NCI-H82 treated with DMSO at 0.1 percent for 48 hours (cell line): ENCODE results near the gene FOXC2.

Source experiments
- DNase-seq: peaks from one replicate; lab custom pipeline; 2025; ENCODE audit not compliant: unreplicated experiment; lab: John Stamatoyannopoulos, UW

Gene FOXC2

DNA sequence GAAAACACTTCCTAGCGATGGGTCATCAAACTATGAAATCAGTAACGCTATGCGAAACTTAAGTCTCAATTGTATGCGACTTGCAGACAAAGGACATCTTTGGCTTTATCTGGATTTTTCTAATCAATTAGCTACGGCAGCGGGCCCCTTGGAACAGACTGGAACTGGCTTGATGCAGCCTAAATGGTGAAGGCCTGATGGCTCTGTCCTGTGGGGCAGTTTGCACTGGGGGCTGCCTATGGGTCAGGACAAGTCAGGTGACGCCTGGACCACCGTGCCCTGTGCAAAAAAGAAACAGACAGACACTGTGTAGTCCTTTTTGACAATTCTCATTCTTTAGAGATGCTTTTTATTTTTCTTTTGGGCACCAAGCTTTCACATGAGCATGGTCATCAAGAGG, 33.6 kb upstream of the FOXC2 start:
- no peak for DNase-seq

- no peak for DNase-seq
Observed at GRCh38 chr16:86533767-86534351, 32.8 kb upstream of the FOXC2 start.

DNA sequence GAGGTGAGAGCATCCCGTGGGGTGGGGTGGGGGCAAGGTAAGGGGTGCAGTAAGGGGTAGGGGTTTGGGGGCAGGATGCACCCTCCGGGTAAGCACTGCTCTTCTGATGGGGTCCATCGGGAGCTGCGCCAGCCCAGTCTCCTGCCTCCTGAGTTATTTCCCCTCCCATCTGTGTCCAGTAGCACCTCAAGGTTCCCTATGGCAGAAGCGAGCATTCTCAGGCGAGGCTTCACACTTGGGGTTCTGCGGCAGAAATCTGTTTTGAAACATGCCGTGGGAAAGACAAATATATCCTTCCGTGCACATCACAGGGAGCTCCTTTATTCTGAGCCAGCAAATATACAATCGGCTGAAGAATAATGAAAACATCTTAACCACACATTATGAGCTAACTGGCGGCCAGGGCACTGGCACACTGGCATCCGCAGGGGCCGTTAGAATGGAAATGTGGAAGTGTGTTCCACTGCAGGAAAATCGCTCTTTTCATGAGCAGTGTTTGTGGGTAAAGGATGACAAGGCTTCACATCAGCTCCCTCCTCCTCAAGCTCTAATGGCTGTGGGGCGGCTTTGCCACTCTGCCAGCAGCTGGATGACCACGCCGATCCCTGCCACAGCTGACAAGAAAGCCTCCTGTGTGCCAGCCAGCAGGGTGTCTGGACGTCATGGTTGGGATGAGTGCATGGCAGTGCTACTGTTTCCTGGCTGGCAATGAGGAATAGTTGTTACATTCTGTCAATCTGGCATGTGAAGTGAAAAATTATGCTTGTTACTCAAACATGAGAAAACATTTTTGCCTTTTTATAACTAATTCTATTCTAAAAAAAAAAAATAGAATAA, 31.6 kb upstream of the FOXC2 start:
- DNase-seq, result no peak

GRCh38 chr16:86536621-86537020, 30.0 kb upstream of the FOXC2 start:
- DNase-seq, result no peak

DNA sequence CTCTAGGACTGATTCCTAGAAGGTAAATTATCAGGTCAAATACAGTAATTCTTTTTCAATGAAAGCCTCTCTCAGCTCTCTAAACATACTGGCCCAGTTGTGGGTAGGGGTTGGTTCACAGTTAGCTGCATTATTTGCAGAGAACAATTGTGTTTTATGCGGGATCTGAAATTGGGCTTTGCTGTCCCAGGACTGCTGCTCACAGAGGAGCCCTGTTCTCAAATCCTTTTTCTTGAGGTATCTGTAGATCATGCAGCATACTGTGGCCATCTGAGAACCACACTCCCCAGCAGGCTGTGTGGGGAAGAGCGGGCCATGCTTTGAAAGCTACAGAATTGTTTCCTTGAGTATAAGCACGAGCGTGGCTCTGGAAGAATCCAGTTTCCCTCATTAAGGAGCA, 29.1 kb upstream of the FOXC2 start:
- DNase-seq, result no peak

DNA sequence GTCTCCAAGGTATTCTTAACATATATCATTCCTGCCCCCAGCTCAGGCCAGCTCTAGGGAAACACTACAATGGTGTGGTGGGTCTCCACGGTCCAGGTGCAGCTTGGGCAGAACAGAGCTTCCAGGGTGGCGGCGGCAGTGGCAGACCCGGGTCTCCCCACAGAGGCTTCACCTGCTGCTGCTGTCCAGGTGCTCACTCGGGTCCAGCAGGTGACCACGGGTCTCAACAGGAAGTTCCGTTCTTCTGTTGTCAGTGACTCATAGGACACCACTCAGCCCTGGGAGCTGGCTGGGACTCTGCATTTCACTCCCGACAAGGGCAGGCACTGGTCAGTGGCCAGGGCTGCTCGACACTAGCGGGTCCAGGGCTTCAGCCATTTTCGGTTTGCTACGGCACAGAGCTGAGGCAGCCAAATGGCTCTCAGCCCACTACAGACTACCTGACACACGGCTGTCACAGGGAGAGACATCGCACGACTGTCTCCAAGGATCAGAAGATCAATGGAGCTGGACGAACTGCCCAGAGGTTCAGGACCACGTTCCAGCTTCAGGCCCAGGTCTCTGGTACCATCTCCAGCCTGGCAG, 28.3 kb upstream of the FOXC2 start:
- DNase-seq, result no peak

GRCh38 chr16:86540894-86541293, 25.7 kb upstream of the FOXC2 start:
- DNase-seq, result no peak

- no peak for DNase-seq
Observed at GRCh38 chr16:86541560-86541959, 25.1 kb upstream of the FOXC2 start.

GRCh38 chr16:86542756-86543750, 23.6 kb upstream of the FOXC2 start:
- no peak for DNase-seq

- no peak for DNase-seq
Observed at GRCh38 chr16:86545481-86545880, 21.1 kb upstream of the FOXC2 start.

GRCh38 chr16:86545954-86546637, 20.5 kb upstream of the FOXC2 start:
- no peak for DNase-seq

- DNase-seq, result no peak
Observed at GRCh38 chr16:86546638-86547013, 20.0 kb upstream of the FOXC2 start.

DNA sequence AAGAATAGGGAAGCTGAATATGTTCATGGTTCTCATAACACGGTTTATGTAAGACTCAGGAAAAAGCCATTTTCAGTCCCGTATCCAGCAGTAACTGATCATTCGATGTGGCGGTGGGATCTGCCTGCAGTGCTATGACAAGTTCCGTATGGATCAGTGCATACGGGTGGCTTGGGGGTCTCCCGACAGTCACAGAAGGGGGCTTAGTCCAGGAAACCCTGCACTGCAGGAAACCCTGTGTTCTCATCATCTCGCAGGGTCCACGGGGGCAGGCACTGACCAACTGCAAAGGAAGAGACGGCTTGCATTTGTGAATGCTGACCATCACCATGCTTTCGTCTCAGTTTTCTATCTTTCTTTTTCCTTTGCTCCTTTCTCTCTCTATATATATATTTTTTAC, 19.3 kb upstream of the FOXC2 start:
- no peak for DNase-seq

DNA sequence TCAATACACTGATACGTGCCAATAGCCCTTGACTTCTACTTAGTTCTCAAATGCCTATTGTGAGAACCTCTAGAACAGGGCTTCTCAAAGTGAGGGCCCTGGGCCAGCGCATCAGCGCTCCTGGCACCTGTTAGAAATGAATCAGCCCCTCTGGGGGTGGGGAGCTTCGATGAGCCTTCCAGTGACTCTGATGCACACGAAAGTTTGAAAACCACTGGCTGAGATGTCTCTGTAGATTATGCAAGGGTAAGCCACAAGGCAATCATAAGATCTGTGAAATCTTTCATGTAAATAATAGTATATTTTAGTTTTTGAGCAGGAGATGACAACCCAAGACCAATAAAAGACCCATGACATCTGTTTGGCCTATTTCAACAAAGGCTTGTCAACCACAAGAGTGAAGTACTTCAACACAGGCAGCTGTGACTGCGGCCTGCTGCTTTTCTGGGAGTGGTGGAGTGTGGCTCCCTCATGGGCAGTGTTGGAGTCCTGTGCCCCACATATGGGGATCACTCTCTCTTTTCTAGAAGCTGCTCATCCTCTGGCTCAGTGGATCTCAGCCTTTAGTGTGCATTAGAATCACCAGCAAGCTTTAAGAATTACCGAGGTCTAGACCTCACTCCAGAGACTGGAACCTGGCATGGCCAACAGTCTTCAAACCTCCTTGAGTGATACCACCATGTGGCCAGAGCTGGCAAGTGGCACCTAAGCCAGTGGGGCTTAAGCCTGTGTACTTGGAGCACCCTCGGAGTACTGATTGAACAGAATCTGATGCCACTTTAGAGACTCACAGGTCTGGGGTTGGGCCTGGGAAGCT, 17.3 kb upstream of the FOXC2 start:
- DNase-seq, result no peak

DNA sequence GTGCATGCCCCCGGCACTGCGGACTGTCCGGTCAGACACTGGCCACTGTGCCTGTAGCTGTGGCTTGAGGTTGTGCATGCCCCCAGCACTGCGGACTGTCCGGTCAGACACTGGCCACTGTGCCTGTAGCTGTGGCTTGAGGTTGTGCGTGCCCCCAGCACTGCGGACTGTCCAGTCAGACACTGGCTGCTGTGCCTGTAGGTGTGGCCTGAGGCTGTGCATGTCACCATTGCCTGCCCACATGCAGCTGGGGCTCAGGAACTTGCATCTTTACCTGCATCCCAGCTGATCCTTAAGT, 16.8 kb upstream of the FOXC2 start:
- DNase-seq, result no peak

GRCh38 chr16:86550281-86550680, 16.3 kb upstream of the FOXC2 start:
- DNase-seq, result no peak

GRCh38 chr16:86553356-86553755, 13.3 kb upstream of the FOXC2 start:
- DNase-seq, result no peak

GRCh38 chr16:86554599-86554916, 12.1 kb upstream of the FOXC2 start:
- no peak for DNase-seq

DNA sequence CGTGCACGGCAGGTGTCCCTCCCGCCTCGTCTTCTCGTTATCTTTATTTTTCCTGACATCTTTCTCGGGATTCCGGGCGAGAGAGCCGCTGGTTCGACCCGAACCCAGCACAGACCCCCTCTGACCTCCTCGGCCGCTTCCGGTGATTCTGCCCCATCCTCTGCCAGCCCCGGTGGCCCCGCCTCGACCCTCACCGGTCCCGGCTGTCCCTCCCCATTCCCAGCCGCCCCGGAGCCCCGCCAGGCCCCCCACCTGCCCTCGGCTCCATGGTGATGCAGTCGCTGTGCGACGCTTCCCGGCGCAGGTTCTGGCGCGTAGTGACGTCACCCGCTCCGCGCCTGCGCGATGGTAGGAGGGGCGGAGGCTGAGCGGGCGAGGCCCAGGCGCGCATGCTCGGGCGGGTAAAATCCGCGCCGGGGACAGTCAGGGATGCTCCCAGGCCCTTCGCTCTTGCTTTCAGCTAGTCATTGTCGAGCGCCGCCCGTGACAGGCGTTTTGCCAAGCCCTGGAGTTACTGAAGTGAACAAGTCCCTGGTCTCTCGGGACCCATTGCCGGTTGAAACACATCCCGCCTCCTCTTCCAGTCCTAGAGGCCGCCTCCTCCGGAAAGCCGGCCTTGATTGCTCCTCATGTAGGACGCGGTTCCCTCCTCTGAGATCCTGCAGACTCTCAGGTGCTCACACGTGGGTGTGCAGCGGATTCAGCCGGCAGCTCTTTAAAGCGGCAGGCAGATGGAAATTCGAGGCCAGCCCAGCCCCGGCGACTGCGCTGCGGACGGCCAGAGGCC, 11.5 kb upstream of the FOXC2 start, which contains the start of gene MTHFSD:
MTHFSD (minus strand) TSS at position 319 of the 787 bp plus-strand sequence; CDS start at position 268, 51 bp downstream.
- DNase-seq, result peak; percentile 46
